ENCODE data around the gene WDR45B.

The WDR45B gene

GRCh38 chr17:82619641-82620040 is 28.6 kb downstream of the WDR45B start:
- no peak for DNase-seq

GRCh38 chr17:82619211-82619610 is 29.0 kb downstream of the WDR45B start:
- no peak for DNase-seq

- no peak for DNase-seq
These were observed 32.1 kb downstream of the WDR45B start for GRCh38 chr17:82616021-82616711.

GRCh38 chr17:82615084-82616020 is 32.9 kb downstream of the WDR45B start:
- DNase-seq: no peak

GRCh38 chr17:82614095-82614631 is 34.1 kb downstream of the WDR45B start:
- no peak for DNase-seq

- no peak for DNase-seq
These were observed 34.8 kb downstream of the WDR45B start for GRCh38 chr17:82613283-82614094.

GRCh38 chr17:82611140-82612058 is 36.8 kb downstream of the WDR45B start:
- DNase-seq: no peak

- DNase-seq: no peak
These were observed 38.6 kb downstream of the WDR45B start for GRCh38 chr17:82609655-82610054.

- DNase-seq: no peak
These were observed 39.4 kb downstream of the WDR45B start for GRCh38 chr17:82608816-82609215.

- no peak for DNase-seq
These were observed 42.2 kb downstream of the WDR45B start for GRCh38 chr17:82605939-82606600.

GRCh38 chr17:82604532-82604931 is 43.7 kb downstream of the WDR45B start:
- DNase-seq: no peak

- DNase-seq: no peak
These were observed 44.2 kb downstream of the WDR45B start for GRCh38 chr17:82603981-82604448.

GRCh38 chr17:82602986-82603710 is 45.1 kb downstream of the WDR45B start:
- DNase-seq: no peak

- DNase-seq: no peak
These were observed 45.8 kb downstream of the WDR45B start for GRCh38 chr17:82602487-82602886.

GRCh38 chr17:82601447-82602000 is 46.7 kb downstream of the WDR45B start:
- no peak for DNase-seq

GRCh38 chr17:82600731-82601446 is 47.4 kb downstream of the WDR45B start:
- no peak for DNase-seq

GRCh38 chr17:82599674-82600661 is 48.3 kb downstream of the WDR45B start:
- no peak for DNase-seq
